GM18517 (cell line): ENCODE measurements around the gene TDP1.
"Not testable (repeated sequence)": the region's sequence is repeated elsewhere in the genome, so short reads cannot be mapped to it uniquely, and the experiment has no call there.

Experiments
- ATAC-seq: cut with Tn5 transposase; IDR thresholded peaks from one replicate; pipeline ENCODE4 v1.9.1; 2021; ENCODE audit warnings: mild to moderate bottlenecking, moderate library complexity; ENCODE audit not compliant: unreplicated experiment

Gene TDP1

DNA sequence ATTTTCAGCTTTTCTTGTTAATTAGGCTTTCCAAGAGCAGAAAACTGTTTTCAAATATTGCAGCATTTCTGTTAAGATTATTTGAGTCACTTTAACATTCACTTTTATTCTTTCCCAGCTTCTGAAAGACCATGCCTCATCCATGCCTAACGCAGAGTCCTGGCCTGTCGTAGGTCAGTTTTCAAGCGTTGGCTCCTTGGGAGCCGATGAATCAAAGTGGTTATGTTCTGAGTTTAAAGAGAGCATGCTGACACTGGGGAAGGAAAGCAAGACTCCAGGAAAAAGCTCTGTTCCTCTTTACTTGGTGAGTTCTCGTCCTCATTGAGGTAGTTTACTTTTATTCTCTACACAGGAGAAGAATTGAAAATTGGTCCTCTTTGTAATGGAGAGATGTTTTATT lies 33.1 kb downstream of the TDP1 start:
- ATAC-seq: no peak

DNA sequence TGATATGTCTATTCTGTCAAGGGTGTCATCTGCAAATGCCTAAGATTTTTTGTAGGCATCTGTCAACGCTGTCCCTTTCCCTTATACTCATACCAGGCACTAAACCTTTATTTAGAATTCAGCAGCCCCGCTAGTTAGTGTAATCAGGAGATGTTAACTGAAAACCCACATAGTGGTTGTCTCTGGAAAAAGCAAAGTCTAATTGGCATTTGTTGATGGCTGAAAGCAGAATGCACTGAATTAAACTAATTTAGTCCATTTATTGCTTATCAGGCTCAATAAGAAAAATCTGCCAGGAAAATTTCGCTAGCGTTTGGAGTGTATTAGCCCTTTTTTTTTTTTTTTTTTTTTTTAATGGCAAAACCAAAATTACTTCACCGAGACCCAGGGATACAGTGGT lies 34.5 kb downstream of the TDP1 start:
- no peak for ATAC-seq

DNA sequence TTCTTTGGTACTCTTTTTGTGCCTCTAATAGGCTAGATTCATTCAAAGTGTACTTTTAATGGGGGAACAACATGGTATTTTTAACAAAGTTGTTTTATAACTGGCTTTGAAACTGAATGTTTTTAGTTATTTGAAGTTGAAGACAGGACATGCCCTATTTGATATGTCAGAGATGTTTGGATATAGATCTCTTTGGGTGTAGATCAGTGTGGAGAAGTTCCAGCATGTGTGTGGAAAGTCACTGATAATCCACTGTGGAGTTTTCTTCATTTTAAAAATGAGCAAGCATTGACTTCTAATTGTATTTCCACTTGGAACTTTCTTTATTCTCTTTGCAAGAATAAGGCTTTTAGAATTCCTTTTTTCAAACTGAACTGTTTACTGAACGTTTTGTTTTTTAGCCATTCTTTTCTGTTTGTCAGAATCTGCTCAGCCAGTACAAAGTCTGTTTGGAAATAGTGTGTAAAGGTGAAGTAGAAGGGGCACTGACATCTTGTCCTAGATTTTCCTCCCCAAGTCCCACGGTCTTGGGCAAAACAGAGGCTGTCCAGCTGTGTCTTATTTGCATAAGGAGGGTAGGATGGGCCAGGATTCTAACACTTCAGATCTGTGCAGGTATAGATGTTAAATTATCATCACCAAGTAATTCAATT lies 35.0 kb downstream of the TDP1 start:
- ATAC-seq: no peak

DNA sequence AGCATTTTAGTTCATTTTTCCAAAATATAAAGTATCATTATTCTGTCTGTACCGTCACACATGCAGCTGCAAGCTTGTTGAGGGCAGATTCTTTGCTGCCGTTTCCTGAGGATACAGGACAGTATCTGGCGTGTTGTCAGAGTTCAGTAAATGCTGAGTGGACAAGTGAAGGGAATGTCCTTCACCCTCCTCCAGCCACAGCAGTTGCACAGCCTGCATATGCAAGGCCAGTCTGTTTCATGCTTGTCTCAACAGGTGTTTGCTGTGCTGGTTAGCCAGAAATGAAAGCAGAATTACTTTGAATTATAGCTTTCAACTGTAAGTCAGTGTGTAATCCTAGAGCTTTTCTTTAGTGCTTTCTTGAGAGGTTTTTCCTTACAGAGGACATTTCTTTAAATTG lies 36.5 kb downstream of the TDP1 start:
- no peak for ATAC-seq

DNA sequence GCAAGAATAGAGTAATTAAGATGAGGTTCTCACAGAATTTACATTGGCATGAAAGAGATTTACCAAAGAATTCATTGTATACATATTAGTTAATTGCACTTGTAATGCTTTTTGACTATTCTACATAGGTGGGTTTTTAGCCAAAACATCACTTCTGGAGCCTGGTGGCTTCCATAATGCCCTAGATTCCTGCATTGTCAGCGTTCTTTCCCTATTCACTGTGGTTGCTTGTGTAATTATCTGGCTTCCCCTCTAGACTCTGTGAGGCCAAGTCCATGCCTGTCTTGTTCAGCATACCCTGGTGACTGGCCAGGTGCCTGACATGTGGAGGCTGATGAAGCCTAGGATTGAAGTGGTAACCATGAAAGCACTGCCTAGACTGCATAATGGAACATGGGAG lies 41.2 kb downstream of the TDP1 start:
- ATAC-seq: no peak

DNA sequence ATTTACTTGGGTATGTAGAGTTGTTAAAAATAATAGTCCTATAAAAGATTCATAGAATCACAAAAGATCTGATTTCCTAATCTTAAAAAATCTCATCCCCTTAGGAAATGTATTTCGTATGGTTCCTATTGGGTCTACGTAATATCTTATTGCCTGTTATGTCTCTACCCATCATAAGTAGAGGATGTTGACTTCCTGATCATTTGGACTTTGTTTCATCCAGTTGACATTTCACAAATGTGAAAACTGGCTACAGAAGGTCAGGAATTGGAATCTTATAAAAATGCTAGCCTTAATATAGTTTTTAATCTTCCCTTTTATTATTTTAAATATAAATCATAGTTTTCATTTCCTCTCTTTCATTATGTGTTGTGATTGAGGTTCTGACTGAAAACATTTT lies 45.2 kb downstream of the TDP1 start:
- ATAC-seq: no peak

DNA sequence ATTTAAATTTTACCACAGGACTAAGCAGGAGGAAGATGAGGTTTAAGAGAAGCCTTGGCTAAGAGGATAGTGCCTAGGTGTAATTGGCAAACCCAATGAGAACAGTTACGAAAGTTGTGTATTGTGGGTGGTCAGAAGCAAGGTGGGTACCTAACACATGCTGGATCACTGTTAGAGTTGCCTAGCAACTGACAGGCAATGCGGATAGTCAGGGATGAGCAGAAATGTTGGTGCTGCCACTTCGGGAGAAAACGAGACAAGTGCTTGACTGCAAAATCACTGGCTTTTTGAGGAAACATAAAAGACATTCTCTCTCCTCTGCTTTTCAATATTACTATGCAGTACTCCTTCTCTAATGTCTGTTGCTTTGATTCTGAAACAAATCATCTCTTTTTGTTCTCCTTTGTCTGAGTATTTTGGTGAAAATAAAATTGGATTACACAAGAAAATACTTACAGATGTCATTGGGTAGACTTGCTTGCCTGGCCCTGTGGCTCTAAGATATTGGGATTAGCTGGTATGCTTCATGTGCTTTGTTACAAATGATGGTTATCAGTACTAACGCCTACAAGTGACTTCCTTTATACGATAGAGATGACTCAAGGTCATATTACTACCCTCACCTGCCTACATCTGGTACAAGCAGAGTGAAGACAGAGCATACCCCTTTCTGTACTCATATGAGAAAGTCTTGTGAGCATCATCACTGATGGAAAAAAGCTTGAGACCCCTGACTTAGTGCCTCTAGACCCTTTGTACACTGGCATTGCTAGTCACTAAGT lies 48.0 kb downstream of the TDP1 start:
- no peak for ATAC-seq

DNA sequence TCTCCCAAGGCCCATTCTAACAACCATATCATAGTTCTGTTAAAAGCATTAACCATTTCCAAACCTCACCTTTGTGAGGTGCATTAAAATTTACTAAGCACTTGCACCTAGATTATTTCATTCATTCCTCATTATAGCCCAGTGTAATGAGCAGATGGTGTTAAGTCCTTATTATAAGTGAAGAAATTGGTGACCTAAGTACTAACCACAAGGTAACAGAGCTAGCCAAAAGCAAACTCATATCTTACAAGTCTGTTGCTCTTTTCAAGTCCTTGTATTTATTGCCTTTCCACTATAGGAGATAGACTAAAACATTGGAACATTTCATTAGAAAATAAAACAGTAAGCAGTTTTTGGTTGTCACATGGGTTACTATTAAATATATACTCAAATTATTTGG lies 49.7 kb downstream of the TDP1 start:
- no peak for ATAC-seq

DNA sequence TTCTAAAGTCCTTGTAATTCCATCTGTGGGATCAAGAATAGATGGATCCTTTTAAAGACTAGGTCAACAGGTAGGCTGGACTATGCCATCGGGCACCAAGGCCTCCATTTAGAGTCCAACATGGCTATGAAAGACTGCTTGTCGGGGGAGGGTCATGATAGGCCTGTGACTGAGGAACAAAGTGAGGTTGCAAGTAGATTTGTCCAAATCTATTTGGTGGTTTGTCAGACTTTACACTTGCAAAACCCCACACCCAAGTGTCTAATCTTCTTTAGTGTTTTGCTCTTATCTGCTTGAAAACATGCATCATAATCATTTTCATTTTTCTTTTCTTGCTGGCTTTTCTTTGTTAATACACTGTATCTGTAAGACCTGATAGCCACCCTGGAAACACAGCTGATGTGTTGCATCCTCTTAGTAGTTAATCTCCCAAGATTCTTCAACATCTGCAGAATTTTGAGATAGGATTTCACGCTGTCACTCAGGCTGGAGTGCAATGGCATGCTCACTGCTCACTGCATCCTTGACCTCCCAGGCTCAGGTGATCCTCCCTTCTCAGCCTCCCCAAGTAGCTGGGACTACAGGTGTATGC lies 50.3 kb downstream of the TDP1 start:
- no peak for ATAC-seq

DNA sequence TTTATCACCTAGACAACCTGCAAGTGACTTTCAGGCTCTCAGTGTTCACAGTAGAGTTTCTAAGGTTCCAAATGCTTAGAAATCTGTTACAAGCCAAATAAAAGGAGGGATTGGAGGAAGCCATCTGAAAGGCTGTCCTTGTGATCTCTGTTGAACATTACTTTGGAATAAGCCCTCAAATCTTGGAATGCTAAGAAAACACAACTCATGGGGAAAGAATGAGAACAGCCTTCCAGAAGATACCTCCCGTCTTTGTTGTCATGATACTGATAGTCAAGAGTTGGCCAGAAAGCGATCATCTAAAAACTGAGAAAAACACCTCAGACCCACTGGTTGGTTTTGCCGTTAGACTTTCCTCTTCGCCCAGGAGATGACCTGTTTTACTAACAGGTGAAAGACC lies 61.6 kb downstream of the TDP1 start:
- ATAC-seq: no peak

DNA sequence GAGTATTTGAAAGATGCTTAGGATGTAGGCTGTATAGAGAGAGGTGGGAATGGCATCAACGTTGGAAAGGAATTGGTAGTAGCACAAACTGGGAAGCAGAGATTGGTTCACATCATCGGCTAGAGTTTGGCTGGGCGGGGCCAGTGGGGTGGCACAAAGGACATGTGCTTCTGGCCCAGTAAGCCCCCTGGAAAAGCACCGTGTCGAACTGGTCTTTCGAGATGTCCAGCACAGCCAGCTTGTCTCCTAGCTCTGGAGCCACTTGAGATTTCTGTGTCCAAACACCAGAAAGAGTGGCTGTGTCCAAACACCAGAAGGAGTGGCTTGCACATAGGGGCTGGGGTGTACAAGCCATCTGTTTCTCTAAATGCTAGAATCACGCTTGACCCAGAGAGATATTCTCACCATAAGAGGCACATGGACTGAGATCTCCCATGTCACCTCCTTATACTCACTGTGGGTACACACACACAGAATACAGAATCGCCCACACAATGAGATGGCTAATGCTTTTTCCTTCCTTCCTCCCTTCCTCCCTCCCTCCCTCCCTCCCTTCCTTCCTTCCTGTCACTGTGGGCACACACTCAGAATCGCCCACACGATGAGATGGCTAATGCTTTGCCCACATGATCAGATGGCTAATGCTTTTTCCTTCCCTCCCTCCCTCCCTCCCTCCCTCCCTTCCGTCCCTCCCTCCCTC lies 64.2 kb downstream of the TDP1 start:
- no peak for ATAC-seq

DNA sequence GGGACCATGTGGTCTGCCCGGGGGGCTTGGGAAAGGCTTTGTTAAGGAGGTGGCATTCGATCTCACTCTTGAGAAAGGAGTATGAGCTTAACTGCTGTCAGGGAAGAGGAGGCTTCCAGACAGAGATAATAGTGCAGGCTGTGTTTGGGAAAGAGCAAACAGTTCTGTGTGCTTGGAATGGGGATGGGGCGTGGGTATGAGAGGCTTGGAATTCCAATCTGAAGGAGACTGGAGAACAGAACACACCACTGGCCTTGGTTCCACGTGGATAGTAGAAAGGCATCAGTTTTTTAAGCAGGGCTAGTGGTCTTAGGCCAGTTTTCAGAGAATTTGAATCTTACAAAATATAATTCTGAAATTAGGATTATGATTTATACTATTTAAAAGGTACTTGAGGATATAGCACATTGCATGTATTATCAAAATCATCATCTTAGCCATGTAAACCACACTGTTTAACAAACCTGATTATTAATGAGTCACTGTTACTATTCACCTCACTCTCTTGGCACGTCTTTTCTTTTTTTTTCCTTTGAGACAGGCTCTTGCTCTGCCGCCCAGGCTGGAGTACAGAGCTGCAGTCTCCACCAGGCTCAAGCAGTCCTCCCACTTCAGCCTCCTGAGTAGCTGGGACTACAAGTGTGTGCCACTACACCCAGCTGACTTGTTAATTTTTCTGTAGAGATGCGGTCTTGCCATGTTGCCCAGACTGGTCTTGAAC lies 67.6 kb downstream of the TDP1 start:
- ATAC-seq: no peak

DNA sequence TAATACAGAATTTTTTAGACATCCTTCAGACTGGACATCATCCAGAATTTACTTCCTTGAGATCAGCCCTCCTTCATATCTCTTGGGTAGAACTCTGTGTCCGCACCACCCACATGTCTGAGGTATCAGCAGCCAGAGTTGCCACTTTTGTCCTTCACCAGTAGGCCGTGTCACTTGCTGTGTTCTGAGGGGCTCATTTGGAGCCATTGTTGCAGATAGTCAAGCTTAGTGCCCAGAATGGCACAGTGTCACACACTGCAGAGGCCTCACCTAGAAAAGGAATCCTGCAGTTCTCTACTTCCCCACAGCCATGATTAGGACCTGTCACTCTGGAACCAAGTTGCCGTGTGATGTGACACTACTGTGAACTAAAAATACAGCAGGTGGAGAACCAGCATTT lies 69.2 kb downstream of the TDP1 start:
- no peak for ATAC-seq

DNA sequence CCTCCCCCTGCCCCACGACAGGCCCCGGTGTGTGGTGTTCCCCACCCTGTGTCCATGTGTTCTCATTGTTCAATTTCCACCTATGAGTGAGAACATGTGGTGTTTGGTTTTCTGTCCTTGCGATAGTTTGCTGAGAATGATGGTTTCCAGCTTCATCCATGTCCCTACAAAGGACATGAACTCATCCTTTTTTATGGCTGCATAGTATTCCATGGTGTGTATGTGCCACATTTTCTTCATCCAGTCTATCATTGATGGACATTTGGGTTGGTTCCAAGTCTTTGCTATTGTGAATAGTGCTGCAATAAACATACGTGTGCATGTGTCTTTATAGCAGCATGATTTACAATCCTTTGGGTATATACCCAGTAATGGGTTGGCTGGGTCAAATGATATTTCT lies 70.9 kb downstream of the TDP1 start:
- not testable (repeated sequence) for ATAC-seq

DNA sequence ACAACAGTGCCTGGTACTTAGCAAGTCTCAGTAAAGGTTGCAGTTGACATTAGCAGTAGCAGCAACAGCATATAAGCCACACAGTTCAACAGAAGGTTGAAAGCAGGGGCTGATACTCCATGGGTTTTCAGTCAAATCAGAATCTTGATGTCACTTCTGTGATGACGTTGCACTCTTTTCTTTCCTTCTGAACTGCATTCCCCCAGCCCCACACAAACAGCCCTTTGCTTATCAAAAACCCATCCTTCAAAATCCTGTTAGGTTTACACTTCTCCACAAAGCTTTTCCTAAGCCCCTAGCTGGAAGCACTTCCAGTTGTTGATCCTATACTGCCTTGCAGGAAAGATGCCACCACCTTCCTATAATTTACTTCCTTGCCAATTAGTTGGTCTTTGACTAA lies 72.1 kb downstream of the TDP1 start:
- ATAC-seq: no peak

DNA sequence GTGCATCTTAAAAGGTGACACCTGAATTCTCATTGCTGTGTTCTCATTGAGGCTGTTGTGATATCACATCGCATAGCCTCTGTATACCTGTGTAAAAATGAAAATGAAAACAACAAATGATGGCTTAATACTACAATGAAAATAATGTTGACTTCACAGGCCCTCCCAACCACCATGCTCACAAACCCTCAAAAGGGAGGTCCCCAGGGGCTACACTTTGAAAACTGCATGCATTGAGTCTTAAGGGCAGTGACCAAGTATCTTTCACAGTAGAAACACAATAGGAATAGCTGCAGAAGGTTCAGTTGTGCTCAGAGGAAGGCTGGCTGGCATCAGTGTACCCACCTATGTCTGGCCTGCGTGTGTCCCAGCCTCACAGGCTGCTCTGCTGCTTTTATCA lies 78.4 kb downstream of the TDP1 start:
- ATAC-seq: no peak

DNA sequence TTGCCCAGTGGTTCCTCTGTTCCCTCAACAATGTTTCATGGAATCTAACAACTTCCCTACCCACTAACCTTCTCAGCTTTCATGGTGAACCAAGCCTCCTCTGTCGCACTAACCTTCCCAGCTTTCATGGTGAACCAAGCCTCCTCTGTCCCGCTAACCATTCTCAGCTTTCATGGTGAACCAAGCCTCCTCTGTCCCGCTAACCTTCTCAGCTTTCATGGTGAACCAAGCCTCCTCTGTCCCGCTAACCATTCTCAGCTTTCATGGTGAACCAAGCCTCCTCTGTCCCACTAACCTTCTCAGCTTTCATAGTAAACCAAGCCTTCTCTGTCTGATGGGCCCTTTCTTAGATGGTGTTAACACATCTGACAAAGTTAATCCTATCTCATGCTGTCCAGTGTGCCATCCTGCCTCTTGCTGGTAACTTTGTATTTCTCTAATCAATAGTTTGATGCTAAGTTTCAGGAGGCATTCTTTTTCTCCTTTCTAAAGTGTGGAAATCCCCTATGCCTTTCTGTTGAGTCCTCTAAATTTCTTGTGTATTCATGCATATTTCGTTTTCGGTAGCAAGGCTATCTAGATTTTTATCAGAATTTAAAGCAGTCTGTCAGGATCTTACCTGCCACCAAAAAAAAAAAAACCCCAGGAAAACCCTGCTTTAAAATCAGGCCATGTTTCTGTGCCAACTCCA lies 79.3 kb downstream of the TDP1 start:
- no peak for ATAC-seq

DNA sequence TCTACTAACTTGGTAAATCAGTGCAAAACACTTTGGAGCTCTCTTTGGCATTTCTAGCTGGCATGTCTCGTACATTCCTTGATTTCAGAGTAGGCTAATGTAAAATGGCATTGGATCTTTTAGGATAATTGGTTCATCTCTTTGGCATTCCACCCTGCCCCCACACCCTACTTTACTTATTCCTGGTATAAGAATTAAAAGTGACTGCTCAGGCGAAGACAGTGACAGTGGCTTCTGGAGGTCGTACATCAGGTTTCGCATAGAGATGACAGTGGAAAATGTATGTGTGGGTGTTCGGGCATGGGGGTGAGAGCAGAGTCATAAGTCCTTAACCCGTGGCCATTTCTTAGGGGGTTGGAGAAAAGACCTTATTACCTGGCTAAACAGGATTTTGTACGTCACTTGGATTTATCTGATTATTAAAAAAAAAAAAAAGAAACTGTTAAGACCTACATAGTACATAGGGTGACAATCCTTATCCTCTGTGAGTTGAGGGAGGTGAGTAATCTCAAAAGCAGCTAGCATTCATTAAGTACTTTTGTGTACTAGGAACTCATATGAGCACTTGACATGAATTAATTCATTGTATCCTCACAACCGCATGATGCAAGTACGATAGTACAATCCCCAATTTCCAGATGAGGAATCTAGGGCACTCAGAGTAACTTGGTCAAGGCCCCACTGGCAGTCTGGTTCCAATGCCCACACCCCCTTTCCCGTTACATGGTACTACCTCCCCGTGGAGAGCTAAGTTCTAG lies 83.7 kb downstream of the TDP1 start:
- ATAC-seq: no peak

DNA sequence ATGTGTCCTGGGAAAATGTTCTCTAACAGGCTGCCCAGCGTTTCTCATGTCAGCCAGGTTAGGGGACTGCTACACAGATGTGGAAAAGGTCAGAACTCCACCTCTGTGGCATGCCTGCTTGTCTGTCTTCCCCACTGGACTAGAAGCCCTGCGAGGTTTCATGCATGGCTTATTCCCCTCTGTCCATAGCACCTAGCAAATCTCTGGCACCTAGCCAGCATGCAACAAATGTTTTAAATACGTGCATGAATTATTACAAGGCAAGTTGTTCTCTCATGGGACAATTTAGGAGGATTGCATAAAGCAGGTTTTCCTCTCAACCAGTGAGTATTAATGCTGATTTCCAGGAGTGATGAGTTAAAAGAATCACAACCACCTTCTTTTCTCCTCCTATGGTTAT lies 84.7 kb downstream of the TDP1 start:
- no peak for ATAC-seq
